ENCODE results near the gene NPR2.

NPR2 gene

DNA sequence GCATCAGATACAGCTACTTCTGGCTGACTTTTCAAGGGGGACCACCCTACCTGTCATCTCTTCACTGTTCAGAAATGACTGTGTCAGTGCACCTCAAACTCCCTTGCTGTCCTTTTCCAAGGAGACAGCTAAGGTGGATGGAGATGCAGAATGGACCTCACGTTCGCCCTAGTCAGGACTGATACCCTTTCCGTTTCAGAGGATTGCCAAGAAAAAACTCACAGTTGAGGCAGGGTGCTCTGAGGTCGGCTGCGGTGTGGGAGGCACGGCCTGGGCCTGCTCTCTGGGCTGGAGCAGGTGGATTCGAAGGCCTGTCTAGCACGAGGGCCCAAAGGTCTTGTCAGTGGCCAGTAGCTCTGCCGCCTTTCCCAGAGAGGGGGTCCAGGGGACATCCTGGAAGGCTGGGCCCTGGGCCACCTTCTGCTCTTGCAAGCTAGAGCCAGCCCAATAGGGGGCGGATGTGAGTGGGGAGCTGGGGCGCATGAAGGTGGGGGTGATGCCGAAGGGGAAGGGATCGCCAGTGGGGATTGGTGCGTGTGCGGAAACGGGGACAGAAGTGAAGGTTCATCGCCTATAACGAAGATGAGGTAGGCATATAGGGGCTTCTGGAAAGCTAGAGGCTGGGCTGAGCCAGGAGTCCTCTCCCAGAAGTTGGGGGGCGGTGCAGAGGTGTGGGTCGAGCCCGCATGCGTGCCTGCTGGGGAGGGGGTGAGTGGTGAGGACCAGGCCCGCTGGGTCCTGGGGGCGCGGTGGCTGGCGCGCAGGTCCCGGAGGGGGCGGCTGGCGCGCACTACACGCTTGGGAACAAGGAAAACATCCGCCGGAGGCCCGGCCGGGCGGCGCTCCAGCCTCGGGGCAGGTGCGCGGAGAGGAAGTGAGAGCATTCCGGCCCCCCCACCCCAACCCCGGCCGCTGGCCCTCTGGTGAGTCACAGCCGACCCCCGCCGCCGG lies 34.8 kb upstream of the NPR2 start:
- DNase-seq (ENCODE audit: low spot score), result peak; percentile 82
- TF ChIP-seq, protein P1, sequence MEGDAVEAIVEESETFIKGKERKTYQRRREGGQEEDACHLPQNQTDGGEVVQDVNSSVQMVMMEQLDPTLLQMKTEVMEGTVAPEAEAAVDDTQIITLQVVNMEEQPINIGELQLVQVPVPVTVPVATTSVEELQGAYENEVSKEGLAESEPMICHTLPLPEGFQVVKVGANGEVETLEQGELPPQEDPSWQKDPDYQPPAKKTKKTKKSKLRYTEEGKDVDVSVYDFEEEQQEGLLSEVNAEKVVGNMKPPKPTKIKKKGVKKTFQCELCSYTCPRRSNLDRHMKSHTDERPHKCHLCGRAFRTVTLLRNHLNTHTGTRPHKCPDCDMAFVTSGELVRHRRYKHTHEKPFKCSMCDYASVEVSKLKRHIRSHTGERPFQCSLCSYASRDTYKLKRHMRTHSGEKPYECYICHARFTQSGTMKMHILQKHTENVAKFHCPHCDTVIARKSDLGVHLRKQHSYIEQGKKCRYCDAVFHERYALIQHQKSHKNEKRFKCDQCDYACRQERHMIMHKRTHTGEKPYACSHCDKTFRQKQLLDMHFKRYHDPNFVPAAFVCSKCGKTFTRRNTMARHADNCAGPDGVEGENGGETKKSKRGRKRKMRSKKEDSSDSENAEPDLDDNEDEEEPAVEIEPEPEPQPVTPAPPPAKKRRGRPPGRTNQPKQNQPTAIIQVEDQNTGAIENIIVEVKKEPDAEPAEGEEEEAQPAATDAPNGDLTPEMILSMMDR (IDR thresholded peaks at IDR 0.05; ENCODE audit: extremely low read depth, missing control alignments), result peak; percentile 61

DNA sequence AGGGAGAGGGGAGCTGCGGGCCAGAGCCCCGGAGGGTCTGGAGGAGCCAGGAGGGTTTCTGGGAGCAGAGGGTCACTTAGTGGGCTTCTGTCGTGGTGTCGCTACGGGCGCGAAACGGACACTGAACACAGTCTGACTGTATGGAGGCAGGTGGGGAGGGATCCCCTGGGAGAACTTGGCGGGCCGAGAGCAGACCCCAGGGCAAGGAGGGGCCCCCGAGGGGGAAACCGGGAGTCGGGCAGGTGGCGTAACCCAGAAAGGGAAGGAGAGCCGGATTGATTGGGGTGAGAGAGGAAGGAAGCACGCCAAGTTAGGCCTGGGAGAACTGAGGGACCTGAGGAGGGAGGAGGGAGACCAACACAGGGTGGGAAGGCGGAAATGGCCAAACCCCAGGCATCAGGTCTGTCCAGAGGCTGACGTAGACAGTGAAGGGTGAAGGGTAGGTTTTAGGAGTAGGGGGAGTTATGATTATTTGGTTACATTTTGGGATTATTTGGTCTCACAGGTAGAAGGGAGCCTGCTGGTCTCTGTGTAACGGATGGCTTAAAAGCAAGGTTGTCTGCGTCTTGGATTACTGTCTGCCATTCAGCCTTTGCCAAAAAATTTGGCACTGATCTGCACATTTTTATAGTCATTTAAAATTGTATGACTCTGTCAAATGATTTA lies 34.0 kb upstream of the NPR2 start:
- TF ChIP-seq, protein P1 (IDR thresholded peaks at IDR 0.05; ENCODE audit: extremely low read depth, missing control alignments), result no peak
- peak; percentile 56 for DNase-seq (ENCODE audit: low spot score)

DNA sequence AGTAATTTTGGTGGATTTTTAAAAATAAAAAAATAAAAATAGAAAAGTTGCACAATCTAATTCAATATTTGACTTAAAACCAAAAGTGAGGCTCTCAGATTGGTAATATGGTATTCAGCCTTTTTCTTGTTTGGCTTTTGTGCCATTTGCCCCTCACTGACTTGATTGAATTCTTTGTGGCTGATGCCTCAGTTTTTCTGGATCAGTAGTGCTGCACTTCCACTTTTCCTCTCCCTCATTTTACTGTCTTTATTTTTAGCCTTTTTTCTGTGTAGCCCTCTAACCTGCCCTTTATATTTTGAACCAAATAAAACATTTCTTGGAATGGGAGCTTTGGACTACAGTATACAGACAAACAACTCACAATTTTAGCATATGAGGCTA lies 33.5 kb upstream of the NPR2 start:
- TF ChIP-seq, protein P1 (IDR thresholded peaks at IDR 0.05; ENCODE audit: extremely low read depth, missing control alignments), result no peak
- DNase-seq (ENCODE audit: low spot score), result no peak

DNA sequence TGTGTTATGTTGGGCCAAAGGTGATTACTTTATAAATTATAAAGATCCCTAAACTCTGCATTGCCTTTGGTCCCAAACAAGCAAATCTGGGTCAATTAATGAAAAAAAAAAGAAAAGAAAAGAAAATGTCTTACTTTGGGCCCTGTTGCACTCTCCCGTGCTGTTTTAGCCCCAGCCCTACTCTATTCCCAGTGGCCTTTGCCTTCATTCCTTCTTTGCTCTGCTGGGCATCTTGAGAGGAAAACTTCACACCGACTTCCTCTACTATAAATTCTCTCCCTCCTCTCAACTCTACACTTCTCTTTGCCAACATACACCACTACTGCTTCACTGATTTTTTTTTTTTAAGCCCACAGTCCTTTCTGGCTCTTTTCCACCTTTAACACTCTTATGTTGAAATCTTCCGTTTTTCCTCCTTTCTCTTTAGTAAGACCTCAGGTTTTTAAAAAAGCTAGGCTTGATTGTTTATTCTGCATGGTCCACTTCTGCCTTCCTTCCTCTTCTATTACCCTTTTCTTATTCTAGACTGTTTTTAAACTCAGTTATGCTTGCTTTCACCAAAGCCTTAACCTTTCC lies 32.8 kb upstream of the NPR2 start:
- TF ChIP-seq, protein P1 (IDR thresholded peaks at IDR 0.05; ENCODE audit: extremely low read depth, missing control alignments), result no peak
- DNase-seq (ENCODE audit: low spot score), result no peak

DNA sequence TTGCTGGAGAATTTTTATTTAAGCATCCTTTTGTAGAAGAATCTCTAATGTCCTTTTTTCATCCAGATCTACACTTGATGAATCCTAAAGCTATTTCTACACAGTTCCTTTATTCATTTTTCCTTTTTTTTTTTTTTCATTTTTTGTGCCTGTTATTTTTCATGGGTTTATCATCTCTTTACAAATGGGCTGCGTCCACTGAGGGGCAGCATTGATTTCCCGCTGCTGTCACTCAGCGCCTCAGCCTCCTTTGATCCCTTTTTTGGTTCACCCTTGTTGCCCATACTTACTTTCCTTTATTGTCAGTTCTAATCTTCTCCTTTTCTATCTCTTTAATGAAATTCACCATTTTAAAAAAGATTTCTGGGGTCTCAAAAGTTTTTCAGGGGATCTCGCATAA lies 31.6 kb upstream of the NPR2 start:
- TF ChIP-seq, protein P1 (IDR thresholded peaks at IDR 0.05; ENCODE audit: extremely low read depth, missing control alignments), result no peak
- DNase-seq (ENCODE audit: low spot score), result no peak

DNA sequence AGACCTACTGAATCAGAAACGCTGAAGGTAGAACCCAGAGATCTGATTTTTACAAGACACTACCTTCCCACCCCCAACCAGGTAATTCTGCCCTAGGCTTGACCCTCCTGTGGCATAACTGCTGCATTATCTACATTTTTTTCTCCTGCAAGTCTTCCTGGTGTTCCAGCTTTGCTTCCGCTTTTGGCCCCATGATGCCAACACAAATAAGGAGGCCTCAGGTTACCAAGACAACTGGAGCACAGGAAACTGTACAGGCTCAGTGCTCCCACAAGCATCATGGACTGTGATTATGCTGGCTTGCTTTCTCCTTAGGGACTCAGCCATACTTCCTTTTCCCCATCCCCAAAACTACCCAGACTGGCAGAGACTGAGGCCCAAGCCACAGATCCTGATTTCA lies 30.7 kb upstream of the NPR2 start:
- DNase-seq (ENCODE audit: low spot score), result no peak
- TF ChIP-seq, protein P1 (IDR thresholded peaks at IDR 0.05; ENCODE audit: extremely low read depth, missing control alignments), result no peak

DNA sequence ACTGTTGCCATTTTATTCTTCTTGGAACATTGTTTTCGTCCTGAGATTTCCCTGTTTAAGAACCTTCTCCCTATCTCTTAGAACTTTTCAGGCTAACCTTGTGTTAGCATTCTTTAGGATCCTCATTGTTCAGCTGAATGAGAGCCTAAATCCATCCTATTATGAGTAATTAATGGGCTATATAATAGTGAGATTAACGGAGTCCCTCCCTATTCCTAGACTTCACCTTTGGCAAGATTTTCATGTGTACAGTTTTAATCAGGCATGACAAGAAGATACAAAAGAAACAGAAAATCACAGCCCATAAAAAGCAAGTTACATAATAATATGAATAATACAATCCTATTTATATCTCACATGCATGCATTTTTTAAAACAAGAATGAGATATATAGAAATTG lies 28.2 kb upstream of the NPR2 start:
- no peak for DNase-seq (ENCODE audit: low spot score)
- TF ChIP-seq, protein P1 (IDR thresholded peaks at IDR 0.05; ENCODE audit: extremely low read depth, missing control alignments), result no peak

All from GM20000 (cell line).